GM08714 (cell line): ENCODE measurements around the gene PLXNA4.

Source experiments
- H3K4me3 ChIP-seq: fragments of 200-500 bp; sonication (Bioruptor generic); 2 replicates; pipeline ENCODE4 v1.5.1; 2014; ENCODE audit warnings: mild to moderate bottlenecking, low read length, inconsistent platforms
- ZNF274 ChIP-seq: IDR thresholded peaks from 2 replicates; pipeline ENCODE4 v1.6.1; 2012; ENCODE audit warnings: mild to moderate bottlenecking, low read depth, low read length

The PLXNA4 gene

GRCh38 chr7:132387596-132387995 is 188.7 kb downstream of the PLXNA4 start:
- H3K4me3 ChIP-seq: no peak overlapping the region
- no peak for TF ChIP-seq ZNF274

- no peak overlapping the region for H3K4me3 ChIP-seq
- TF ChIP-seq ZNF274: no peak
These were observed 190.0 kb downstream of the PLXNA4 start for GRCh38 chr7:132386201-132386681.

GRCh38 chr7:132383962-132384361 is 192.3 kb downstream of the PLXNA4 start:
- no peak for TF ChIP-seq ZNF274
- H3K4me3 ChIP-seq: no peak overlapping the region

- TF ChIP-seq ZNF274: no peak
- no peak overlapping the region for H3K4me3 ChIP-seq
These were observed 194.4 kb downstream of the PLXNA4 start for GRCh38 chr7:132381742-132382472.

- H3K4me3 ChIP-seq: no peak overlapping the region
- no peak for TF ChIP-seq ZNF274
These were observed 196.2 kb downstream of the PLXNA4 start for GRCh38 chr7:132380059-132380458.

GRCh38 chr7:132379292-132379691 is 197.0 kb downstream of the PLXNA4 start:
- no peak overlapping the region for H3K4me3 ChIP-seq
- no peak for TF ChIP-seq ZNF274

GRCh38 chr7:132377703-132378584 is 198.3 kb downstream of the PLXNA4 start:
- no peak overlapping the region for H3K4me3 ChIP-seq
- TF ChIP-seq ZNF274: no peak

GRCh38 chr7:132377015-132377414 is 199.3 kb downstream of the PLXNA4 start:
- no peak overlapping the region for H3K4me3 ChIP-seq
- no peak for TF ChIP-seq ZNF274

- TF ChIP-seq ZNF274: no peak
- H3K4me3 ChIP-seq: no peak overlapping the region
These were observed 199.8 kb downstream of the PLXNA4 start for GRCh38 chr7:132376361-132377013.

GRCh38 chr7:132373879-132374278 is 202.4 kb downstream of the PLXNA4 start:
- no peak overlapping the region for H3K4me3 ChIP-seq
- no peak for TF ChIP-seq ZNF274

GRCh38 chr7:132373041-132373440 is 203.2 kb downstream of the PLXNA4 start:
- no peak overlapping the region for H3K4me3 ChIP-seq

GRCh38 chr7:132371948-132372347 is 204.3 kb downstream of the PLXNA4 start:
- TF ChIP-seq ZNF274: no peak
- no peak overlapping the region for H3K4me3 ChIP-seq

More at GRCh38 chr7:132373041-132373440, 203.2 kb downstream of the PLXNA4 start:
- TF ChIP-seq ZNF274: no peak

- H3K4me3 ChIP-seq: no peak overlapping the region
- no peak for TF ChIP-seq ZNF274
These were observed 207.9 kb downstream of the PLXNA4 start for GRCh38 chr7:132368246-132368900.

- no peak for TF ChIP-seq ZNF274
- no peak overlapping the region for H3K4me3 ChIP-seq
These were observed 208.5 kb downstream of the PLXNA4 start for GRCh38 chr7:132367795-132368194.
